ENCODE data around the gene MBLAC2. TPM values are rescaled to one million over a fixed set of nuclear protein-coding genes. Genes with fewer than 3 reads are reported as not detected.

Gene MBLAC2
- total RNA-seq (2014; rRNA removed; shearing (Covaris generic)), result 2.5 and 2.6 TPM in 2 replicates

DNA sequence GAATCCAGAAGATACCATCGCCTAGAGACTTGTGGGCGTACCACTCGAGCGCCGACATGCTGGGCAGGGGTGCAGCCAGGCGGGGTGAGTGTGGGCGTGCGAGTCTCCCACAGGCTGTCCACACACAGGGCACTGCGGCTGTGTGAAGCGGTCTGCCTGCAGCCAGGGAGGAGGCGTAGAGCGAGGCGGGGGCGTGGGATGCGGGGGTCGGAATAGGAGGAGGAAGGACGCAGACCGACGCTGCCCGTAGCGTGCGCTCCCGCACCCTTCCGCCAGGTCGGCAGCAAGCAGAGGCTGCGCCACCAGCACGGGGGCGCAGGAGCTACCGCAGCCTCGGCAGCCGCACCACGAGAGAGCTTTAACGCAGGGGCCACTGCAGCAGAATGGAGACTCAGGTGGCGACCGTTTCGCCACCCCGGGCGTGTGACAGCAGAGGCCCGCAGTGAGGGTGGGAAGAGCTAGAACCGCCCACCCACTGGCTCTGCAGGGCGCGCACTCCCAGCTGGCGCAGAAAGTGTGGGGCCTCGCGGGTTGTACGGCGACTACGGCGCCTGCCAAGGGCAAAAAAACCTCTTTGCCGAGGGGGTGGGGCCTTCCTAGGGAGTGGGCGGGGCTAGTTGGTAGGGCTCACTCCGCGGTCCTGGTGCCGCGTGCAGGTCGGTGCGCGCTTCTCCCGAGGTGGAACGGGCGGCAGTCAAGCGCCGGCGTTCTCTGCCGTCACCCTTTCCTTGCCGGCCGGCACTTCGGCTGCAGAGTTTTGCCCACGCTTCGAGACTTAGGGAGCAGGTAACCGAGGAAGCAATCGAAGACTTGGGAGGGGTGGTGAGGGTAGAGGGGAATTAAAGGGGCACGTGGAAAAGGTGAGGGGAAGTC, at the start of gene MBLAC2, which contains the start of gene POLR3G:
Gene MBLAC2 (minus strand): TSS at position 537 of the 873 bp plus-strand sequence. CDS start 479 bp downstream, at position 58.
Gene POLR3G (plus strand): TSS at position 630 of the 873 bp plus-strand sequence. CDS start 10,704 bp downstream, outside the sequence.
- peak; percentile 85 for DNase-seq (ENCODE audit: low read depth)

DNA sequence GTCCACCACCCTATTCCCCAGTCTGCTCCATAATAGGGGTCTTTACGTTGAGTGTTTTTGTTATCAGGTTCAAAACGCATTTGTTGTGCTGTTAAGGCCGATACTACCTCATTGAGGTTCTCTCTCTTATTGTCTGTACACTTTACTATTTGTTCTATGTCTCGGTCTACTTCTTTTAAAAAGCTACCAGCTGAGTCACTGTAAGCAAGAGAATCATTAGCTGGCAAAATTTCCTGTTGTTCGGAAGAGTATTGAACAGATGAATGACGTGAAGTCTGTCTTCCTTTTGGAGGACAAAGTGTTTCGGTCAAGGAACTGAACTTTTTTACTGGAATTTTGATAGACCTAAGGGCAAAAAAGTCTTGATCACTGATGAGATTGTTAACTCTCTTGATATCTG, 44.5 kb upstream of the MBLAC2 start:
- no peak for DNase-seq (ENCODE audit: low read depth)

DNA sequence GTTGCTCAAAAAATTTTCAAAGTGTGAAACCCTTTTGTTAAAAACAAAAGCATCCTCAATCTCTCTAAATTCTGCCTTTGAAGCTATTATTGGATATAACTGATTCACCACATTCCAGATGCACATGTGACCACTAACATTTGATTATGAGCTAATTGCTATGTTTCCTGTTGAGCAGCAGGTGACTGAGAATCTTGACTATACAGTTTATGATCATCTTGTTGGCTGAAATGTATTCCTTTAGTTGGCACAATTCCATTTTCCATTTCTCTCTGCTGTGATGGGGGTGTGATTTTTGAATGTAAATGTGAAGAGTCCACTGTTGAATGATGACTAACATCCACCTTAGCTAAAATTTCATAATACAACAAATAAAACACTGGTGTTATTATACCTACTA, 44.1 kb upstream of the MBLAC2 start:
- DNase-seq (ENCODE audit: low read depth), result no peak

DNA sequence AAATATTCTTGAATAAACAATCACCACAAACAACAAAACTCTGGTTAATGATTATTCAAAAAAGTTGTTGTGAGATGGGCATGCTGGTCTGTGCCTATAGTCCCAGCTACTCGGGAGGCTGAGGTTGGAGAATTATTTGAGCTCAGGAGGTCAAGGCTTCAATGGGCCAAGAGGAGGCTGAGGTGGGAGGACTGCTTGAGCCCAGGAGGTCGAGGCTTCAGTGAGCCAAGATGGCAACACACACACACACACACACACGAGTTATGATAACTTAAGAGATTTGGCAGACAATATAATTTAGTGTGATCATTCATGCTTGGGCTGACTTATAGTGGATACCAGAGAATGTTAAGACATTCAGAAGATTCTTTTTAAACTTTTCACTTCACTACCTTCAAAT, 39.9 kb upstream of the MBLAC2 start:
- DNase-seq (ENCODE audit: low read depth), result no peak

DNA sequence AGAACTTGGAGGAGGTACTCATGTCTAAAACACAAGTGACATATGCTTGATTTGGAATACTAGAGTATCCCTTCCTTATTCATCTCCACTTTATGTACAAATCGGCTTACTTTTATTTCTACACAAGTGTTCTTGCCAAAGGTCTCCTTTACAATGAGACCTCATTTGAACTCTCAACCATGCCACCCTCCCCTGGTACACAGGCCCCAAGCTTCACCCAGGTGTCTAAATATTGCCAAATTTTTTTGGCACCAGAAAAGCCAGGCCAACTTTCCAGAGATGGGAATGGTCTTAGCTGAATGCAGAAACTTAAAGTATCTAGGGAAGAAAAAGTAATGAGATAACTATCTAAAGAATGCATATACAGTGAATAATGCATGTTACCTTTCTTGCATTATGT, 35.9 kb upstream of the MBLAC2 start:
- no peak for DNase-seq (ENCODE audit: low read depth)

DNA sequence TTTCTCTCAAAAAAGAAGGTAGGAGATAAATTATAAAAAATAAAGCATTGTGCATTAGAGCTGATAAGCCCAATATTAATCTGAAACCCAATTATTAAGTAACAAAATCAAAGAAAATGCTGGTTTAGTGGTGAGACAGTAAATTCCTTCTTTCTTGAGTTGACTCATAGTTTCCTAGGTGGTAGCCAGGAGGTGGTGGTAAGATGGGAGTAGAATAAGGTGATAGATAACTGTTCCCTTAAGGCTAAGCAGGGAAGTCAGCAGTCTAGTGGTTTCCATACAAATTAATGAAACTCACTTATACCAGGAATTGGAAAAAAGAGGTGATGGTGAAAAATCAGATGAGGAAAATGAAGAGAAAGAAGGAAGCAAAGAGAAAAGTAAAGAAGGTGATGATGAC, 31.6 kb upstream of the MBLAC2 start:
- DNase-seq (ENCODE audit: low read depth), result peak; percentile 48

DNA sequence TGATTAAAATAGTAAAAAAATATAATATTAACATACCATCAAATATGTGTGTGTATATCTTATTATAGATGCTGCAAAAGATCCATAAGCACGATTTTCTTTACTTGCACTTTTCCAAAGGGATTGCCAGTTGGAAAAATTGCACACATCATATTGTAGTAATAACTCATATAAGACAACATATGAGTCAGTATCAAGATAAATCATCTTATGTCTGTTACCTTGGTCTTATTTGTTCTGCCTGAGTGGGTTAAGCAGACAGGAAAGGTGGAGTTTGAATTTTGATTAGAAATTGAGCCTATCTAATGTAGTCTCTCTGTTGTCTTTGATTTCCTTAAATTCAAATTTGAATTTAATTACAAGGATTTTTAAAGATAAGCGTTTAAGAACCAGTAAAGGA, 30.2 kb upstream of the MBLAC2 start:
- DNase-seq (ENCODE audit: low read depth), result peak; percentile 13

DNA sequence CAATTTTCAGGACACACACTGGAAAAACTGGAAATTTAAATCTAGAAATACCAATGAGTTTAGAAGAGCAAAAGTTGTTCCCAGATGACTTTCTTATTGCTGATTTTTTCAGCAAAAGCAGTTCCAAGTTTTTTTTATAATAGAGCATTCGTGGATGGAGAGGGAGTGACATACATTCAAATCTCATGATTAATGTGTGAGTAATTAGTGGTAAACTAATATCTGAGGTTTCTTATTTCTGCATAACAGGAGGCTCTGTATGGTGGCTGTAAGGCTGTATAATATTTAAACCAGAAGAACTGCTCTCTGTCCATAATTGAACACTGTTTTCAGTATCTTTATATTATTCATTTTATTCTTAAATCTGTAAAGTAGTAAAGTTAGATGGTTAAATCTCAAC, 29.0 kb upstream of the MBLAC2 start:
- DNase-seq (ENCODE audit: low read depth), result peak; percentile 12

DNA sequence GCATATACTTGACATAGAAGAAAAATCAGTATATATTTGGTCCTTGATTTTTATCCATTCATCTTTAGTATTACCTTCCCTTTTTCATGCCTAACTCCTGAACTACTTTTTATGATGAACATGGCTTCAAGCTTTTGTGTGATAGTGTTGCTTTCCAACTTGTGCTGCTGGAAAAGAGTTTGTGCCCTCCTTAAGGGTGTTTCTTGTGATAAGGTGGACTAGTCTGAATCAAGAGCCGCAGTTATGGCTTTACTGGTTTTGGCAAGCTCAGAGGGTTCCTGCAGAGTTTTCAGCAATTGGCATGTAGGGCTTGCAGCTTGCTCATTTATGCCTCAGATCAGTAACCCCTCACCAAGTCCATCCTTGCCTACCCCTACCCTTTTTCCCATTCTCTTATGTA, 20.6 kb upstream of the MBLAC2 start:
- DNase-seq (ENCODE audit: low read depth), result no peak

DNA sequence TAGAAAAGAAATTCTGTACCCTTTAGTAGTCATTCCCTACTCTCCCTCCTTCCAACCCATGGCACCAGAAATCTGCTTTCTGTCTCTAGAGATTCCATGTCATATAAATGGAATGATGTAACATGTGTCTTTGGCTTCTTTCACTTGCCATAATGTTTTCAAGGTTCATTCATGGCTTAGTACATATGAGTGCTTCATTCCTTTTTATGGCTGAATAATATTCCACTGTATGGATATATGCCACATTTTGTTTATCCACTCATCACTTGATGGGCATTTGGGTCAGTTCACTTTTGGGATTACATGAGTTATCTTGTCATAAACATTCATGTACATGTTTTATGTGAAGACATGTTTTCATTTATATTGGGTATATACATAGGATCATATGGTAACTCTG, 19.5 kb upstream of the MBLAC2 start:
- DNase-seq (ENCODE audit: low read depth), result no peak

DNA sequence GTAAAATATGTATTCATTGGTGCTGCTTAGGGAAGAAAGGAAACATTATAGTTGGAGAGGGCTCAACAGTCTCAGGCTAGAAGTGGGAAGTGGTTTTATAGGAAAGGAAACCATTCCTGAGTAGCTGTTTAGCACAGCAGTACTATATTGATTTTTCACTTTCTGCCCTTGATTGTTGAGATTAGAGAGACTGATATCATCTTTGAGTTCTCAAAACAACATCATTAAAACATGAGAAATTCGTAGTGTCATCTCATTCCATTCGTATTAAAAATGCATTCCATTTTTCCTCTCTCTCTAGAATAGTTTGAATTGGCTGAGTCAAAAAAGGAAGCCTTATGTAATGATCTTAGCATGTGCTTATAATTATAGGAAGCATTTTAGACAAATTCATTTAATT, 14.2 kb upstream of the MBLAC2 start:
- DNase-seq (ENCODE audit: low read depth), result peak; percentile 43

DNA sequence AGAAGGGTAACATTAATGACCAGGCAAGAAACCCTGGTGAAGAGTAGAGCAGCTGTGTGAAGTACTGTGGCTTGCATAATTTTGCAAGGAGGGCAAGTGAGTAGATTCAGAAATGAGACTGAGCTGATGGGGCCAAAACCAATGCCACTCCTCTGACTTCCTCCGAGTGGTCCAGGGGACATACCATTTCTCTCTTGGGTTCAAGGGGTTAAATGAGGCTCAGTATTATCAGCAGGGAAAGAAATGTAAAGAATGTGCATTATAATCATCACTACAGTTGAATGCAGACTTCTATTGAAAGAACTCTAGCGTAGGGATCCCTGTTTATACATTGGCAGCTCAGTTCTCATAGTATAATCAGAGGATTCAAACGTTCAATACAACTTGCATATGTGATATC, 10.0 kb upstream of the MBLAC2 start:
- DNase-seq (ENCODE audit: low read depth), result no peak

DNA sequence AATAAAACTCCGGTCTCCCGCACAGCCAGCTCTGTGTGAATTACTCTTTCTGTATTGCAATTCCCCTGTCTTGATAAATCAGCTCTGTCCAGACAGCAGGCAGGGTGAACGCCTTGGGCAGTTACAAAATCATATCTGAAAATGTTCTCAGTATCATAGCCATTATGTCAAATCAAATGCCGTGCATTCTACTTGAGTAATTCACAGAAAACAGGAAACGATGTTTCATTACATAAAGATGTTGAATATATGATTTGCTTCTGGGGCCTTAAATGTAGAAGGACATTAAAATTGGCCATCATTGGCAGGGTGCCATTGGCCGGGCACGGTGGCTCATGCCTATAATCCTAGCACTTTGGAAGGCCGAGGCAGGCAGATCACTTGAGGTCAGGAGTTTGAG, 8.6 kb upstream of the MBLAC2 start:
- DNase-seq (ENCODE audit: low read depth), result no peak

DNA sequence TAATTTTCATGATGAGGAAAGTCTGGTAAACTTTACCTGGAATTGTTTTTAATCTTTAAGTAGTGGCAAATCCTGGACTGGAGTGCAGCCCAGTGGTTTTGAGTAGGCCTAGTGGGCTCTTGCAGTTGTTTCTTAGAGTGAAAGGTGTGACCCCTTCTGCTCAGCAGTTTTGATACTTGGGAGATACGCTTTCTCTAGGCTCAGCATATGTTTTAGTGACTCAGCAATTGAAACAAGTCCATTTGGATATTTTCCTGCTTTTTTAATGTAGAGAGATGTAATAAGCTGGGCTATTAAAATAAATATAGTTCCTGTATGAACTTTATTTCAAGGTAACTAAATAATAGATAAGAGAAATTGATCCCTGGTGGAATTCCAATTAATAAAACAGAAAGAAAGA, 6.1 kb upstream of the MBLAC2 start:
- DNase-seq (ENCODE audit: low read depth), result no peak

DNA sequence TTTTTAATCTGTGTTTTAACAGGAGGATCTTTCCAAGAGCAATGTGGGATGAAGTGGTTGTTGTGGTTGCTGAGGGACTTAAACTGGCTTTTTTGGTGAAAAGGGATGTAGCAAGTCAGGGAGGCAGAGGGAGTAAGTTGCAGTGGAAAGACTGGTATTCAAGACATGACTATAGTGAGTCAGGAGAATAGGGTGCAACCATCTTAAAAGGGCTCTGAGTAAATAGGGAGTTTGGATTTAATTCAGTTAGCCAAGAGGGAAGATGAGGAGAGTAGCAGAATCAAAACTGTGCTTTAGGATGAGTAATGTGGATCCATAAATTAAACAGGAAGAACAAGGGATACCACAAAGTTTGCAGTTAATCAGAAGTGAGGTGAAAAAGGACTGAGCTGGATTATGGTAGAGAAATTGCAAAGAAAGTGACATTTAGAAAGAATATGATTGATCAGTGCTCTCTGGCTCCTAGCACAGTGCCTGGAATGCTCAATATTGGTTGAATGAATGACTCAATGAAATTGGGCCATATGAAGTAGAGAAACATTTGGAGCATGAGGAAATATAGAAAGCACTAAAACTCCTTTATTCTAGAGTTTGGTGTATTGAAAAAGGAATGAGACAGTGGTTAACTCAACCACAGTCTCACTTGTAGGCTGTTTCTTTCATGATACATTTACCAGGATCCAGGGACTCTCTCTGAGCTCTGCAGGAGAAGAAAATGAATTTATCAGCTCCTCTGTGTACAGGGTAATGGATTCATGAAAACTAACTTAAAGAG, 5.2 kb upstream of the MBLAC2 start:
- DNase-seq (ENCODE audit: low read depth), result peak; percentile 9

DNA sequence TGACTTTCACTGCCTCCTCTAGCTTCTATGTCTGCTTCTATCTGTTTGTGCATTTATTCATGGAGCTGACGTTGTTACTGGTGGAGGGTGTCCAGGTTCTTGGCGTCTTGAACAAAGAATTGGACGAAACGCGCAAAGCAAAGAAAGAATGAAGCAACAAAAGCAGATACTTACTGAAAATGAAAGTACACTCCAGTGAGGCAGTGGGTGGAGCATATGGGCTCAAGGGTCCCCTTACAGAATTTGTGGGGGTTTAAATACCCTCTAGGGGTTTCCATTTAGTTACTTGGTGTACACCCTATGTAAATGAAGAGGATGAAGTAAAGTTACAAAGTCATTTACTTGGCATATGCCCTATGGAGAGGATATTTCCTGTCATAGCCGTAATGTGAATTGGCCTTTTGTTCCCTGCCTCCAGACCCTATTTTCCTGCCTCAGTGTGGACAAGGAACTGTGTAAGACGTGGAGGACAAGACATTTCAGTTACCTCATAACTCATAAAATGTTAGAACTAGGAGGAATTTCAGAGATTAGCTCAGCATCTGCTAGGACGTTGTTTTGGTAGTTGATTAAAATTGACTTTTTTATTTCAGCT, 3.1 kb upstream of the MBLAC2 start:
- DNase-seq (ENCODE audit: low read depth), result no peak

DNA sequence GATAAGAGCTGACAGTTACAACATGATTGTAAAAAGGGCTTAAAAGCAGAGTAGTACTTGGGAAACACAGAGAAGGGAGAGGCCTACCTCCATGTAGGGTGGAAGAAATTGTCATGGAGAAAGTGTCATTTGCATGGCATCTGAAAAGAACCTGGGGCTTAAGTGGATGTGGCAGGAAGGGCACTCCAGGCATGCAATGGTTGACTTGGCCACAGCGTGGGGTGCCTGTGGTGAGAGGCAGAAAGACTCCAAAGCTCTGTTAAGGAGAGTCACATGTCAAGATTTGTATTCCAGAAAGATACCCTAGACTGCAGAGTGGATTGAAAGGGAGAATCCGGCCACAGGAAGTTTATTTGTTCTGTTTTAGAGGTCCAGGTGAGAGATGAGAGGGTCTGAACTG, 2.5 kb upstream of the MBLAC2 start:
- peak; percentile 55 for DNase-seq (ENCODE audit: low read depth)

DNA sequence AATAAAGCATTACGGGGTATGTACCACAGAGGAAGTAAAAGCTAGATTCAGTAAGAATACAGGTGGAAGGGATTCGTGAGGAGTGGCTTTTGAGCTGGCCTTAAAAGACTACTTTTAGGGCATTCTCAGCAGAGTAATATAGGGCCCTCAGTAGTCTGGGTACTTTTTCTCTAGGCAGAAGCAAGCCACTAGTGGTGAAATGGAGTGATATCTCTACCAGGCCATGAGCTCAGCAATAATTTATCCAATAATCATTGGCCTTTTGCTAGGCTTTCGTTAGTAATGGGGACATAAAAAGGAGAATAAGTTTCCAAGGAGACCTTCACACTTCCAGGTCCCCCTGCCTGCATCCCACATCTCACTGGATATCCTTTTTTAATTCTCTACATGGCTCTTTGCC, 1.8 kb upstream of the MBLAC2 start:
- no peak for DNase-seq (ENCODE audit: low read depth)

DNA sequence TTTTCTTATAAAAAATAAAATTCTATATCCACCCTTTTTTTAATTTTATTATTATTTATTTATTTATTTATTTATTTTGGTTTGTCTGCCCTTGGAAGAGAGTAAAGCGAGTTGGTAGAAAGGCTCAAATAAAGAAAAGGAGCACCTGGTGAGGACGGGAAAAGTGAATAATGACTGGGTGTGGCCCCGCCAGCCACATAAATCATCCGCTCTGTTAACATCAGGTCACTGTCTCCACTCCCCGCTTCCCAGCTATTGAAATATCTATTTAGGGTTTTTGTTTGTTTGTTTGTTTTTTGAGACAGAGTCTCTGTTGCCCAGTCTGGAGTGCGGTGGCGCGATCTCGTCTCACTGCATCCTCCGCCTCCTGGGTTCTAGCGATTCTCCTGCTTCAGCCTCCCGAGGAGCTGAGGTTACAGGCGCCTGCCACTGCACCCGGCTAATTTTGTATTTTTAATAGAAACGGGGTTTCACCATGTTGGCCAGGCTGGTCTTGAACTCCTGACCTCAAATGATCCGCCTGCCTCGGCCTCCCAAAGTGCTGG, 937 bp upstream of the MBLAC2 start:
- no peak for DNase-seq (ENCODE audit: low read depth)

DNA sequence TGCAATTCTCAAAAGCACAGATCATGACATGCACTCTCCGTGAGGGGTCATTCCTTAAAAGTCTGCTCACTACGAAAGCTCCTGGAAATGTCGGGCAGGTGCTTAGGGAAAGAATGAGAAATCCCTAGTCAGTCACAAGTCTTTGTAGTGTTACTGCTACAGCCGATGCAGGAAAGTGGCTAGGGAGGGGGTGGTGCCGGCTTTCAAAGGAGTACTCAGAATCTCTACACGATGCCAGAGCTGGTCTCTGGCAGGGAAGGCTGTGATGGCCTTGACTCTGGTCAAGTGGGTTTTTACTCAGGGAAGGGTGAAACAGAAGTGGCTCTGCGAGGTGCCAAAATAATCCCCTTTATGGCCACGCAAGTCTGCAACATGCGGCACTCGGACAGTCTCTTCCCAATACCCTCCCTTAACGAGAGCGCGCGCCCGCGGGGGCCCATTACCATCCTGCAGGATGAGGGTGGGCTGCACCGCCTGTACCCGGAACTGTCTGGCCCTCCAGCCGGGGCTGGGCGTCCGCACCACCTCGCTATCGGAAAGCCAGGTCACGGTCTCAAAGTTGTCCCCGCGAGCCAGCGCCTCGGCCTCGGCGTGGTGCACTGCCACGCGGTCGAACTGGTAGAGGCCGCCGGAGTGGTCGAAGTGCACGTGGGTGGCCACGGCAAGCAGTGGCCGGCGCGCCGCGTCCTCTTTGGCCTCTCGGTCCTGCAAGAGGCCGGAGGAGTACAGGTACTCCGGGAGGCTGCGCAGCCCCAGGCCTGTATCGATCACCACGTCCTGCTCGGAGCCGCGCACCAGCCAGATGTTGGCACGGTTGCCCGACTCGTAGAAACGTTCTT, 956 bp downstream of the MBLAC2 start:
- peak; percentile 29 for DNase-seq (ENCODE audit: low read depth)

DNA sequence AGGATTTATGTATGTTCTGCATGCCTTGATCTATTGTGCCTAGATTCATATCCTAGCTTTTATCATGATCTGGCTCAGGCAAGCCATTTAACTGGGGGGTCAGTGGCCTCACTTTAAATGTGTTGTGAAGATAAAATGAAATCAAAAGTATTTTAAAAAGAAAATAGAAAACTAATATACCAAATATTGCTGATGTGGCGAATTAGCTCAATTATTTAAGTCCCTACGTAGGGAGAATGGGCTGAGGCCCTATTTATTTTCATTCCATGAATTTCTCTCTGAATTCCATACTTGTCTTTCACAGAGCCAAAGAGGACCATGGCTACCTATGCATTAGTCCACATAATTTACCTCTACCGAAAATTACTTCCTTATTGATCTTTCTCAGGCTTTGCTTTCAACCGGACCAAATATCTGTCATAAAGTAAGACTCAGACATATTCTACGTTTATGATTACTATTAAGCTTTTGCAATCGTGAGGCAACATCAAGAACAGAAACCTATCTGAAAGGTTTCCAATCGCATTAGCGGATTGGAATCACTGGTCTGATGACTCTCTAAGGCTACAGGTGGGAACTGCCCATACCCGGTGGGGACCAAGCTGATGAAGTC, 1.7 kb downstream of the MBLAC2 start:
- DNase-seq (ENCODE audit: low read depth), result no peak
